Middle frontal gyrus (tissue), 1 donor: Measurements from ENCODE around the gene CELF2.

Source experiments
- DNase-seq: peaks from one replicate; pipeline ENCODE4 v3.0.0-alpha.2; 2015; ENCODE audit warnings: low spot score; ENCODE audit errors: extremely low spot score

CELF2 gene

DNA sequence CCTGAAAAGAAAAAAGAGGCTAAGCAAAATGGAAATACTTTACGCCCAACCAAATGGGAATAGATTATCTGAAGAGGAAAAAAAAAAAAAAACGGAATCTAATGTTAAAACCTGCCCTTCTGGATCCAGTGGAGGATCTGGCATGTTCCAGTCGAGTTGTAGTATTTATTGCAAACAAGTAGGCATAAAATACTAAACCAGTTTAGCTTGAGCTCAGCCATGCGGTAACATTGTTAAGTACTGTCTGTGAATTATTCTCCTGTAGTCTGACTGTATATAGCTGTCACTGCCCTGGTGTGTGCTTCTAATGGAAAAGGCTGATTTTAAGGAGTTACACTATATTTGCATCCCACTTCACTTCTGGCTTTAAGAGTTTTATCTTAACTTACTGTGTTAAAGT lies 40.3 kb downstream of the CELF2 start:
- no peak for DNase-seq

DNA sequence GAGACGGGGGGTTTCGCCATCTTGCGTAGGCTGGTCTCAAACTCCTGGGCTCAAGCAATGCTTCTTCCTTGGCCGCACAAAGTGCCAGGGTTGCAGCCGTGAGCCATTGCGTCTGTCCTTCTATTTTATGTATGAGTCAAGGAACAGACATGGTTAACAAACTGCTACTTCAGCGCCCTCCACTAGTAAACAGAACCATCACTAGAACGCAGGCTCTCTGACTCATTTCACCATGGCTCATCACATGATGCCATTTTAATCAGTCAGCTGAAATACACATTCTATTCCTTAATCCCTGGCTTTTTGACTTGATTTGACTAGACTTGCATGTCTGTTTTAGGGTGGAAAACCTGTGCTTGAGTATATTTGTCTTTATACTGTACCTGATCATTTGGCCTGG lies 41.3 kb downstream of the CELF2 start:
- no peak for DNase-seq

DNA sequence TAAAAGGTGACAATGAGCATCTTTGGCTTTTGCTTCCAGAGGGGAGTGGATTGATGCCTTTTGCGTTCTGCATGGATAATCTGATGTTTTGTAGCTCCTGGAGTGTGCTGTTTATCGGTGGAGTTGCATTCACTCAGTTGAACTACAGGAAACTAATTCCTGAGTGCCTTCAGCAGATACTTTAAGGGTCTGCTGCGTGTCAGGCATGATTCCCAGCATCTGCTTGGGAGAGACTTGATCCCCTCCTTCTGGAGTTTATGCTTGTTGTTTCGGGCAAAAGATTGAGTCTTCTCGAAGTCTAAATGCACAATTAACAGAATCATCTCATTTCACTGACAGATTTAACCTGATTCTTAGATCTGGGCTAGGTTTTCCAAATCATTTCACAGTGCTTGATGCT lies 46.2 kb downstream of the CELF2 start:
- DNase-seq, result no peak

DNA sequence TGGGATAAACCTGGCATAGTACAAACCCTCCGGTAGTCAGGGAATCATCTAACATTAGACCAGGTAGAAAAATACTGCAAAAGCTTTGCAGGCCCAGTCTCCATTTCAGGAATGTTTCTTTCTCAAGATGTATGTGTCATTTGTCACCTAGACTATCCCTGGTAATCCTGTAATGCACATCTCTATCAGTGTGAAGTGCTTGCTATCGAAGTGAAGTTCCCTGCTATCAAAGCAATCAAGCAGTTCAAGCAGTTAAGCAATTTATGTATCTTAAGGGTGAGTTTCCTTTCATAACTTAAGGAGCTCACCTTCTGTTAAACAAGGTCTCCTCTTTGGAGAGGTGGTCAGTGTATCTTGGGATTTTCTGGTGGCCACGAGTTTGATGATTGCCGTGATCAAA lies 47.2 kb downstream of the CELF2 start:
- no peak for DNase-seq

DNA sequence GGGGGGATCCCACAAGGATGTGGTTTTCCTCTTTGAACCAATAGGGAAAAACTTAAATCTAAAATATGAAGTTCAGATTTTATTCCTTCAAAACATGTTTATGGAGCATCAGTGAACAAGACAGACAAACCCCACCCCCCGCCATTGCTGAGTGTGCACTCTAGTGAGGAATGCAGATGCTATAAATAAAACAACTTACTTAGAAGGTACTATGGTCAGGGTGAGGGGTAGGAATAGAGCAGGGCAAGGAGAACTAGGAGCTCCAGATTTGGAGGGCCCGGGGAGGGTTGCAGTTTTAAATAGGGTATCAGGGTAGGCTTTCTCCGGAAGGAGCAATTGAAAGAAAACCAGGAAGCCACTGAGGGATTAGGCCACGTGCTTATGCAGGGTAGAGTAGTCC lies 47.9 kb downstream of the CELF2 start:
- no peak for DNase-seq

DNA sequence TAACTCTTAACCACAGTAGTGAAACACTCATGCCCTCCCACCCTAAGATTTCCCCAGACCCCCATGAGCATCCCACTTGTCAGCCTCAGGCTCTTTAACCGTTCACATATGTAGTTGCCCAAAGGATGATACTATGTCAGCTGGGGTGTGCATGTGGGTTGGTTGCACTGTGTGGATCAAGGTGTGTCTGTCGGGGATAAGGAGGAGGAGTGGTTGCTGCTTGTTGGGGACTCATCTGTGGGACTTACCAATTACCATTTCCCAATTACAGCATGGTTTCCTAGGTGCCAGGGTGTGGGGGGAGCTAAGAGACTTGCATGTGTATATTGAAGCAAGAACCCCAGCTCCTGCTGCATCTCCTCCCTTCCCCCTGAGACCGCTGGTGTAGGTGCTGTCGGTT lies 48.8 kb downstream of the CELF2 start:
- DNase-seq, result no peak

DNA sequence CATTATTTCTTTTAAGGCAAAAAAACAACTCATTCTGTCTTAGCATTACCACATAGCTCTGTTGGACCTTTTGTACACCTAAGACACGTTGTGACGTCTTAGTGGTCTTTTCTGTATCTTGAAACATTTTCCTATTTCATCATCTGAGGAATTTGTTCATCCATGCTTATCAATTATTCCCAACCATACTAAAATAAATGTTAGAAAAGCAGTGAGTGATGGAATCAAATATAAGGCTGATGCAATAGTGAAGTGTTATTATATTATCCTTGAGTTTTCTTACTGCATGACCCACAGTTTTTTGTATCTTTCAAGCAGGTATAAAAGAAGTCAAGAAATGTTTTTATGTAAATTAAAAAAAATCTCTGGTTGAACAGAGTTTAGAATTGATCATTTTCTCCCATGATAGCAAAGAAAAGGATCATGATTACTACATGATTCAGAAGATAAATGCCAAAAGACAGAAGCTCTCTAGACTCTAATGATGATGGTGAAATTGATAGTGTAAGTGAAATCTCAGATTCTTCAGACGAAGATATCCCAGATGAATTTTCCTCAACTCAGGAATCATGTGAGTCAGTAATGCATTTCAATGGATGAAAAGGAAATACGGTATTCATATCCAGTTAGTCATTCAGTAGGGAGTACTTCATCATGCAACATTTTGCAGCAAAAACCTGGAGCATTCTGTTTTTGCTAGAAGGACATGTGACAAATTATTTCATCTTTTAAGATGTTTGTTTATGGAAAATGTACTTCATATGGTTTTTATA lies 51.4 kb downstream of the CELF2 start:
- DNase-seq, result no peak

DNA sequence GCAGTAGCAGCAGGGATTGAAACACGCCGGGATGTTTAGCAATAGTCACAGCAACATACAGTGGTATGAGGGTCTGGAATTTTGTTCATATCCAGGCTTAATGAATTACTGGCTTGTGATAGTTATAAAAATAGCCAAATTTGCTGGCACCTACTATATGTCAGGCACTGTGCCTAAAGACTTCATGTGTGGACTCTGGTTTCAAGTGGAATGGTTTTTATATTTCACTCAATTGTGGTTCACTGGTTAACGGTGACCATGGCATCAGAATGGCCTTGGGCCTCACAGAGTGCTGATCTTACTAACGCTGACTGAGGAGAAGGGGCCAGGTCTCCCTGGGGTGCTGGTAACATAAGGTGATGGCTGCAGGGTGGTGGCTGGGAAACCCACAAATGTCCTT lies 55.7 kb downstream of the CELF2 start:
- DNase-seq, result no peak

DNA sequence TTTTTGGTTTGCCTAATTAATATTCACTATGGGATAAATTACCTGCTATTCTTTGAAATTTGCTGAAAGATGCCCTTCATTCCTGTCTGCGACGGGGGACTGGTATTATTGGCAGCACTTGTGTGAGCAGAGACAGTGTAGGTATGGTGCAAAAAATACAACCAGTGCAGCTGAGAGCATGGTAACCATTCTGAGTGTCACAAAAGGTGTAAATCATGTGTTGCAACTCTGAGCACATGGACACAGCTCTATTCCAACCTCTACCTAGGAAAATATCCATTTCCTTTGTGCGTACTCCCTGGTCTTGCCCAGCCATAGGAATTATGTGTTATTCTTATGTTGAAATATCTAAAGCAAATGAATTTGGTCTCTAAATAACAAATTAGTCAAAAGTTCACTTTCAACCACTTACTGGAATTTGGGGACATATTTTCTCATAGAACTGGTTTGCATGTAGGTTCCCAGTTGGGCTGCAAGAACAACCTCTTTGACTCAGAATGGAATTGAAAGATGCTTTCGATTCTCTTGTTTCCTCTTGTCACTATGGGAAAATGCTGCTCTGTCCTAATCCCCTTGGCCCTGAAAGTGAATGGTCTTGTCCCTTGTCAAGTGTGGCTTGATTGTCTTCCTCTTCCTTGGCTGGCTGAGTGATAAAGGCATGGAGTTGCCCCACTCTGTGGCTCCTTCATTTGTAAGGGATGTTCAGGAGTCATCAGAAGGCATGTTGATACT lies 57.0 kb downstream of the CELF2 start:
- no peak for DNase-seq

DNA sequence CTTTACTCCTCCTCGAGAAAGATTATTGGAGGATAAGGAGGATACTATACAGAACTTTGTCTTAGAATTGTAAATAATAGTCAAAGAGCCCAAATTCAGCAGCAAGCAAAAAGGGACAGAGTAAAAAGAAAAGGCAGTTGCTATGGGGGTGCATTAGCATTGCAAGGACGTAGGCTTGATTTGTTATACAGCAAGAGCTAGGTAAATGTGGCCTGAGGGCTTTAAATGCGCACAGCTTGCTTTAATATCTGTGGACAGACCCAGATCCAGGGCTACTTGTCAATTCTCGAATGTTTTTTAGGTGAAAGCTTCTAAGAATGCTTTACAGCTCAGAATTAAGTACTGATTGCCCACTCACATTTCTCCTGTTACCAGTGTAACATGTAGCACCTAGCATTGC lies 58.5 kb downstream of the CELF2 start:
- no peak for DNase-seq

DNA sequence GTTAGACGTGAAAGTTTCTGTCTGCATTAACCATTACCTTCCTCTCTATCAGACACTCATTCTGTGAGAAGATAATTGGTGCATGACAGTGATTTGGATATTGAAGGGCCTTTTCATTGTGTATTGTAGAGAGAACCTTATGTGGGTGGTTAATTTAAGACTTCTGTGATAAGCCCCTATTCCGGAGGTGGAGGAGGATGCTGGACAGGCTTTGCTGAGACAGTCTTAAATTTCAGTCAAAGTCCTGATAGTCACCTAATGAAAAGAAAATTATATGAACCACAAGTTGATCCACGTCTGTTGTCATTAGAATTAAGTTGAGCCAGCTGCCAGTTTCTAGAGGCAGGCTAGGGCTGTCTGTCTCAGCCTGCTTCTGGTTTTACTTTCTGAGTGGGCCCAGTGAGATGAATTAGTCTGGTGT lies 62.9 kb downstream of the CELF2 start:
- no peak for DNase-seq

DNA sequence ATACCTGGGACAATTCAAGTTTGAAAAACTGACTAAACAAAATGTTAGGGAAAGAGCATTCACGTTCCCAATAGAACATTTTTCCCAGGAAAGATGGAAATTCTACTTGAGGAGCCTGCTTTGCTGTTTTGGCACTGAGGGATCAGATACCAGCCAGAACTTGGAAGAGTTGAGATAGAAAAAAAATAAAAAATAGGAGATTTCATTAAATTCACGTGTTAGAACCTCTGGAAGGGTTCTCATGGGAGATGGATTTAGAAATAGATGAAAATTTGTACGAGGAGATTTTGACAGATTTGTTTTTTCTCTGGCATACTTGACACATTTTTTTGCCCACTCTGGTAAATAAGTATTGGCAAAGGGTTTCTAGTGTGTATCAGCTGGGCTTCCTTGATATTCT lies 63.7 kb downstream of the CELF2 start:
- no peak for DNase-seq

DNA sequence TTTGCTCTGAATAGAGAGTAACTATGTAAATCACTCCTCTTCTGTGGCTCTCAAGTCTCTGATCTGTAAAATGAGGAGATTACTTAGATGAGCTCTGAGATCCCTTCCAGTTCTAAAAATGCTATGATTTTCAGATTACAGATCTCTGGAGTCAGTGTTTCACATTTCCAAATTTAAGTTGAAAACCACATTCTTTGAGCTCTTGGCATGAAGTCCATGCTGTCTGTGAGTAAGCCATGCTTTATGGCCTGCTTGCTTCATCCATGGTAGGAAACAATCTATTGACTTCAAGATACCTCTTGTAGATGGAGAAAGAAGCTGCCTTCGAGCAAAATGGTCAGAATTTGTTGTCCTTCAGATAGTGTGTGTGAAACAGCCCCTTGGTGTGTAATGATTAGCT lies 64.9 kb downstream of the CELF2 start:
- DNase-seq, result no peak

DNA sequence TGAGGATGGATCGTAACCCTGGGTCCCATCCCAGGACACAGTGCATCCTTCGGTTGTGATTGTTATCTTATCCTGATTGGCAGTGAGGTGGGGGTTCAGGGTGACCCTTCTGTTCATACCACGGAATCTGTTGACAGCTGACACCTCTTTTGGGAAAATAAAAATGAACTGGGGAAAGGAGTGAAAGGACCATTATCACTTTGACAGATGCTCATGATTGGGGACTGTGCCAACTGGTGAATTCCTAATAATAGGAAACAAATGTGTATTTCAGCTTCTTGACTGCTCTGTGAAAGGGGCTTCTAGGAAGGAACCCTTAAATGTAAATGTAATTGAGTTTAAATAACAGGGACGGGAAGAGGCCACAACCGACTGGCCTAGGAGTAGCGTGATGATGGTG lies 65.4 kb downstream of the CELF2 start:
- no peak for DNase-seq

DNA sequence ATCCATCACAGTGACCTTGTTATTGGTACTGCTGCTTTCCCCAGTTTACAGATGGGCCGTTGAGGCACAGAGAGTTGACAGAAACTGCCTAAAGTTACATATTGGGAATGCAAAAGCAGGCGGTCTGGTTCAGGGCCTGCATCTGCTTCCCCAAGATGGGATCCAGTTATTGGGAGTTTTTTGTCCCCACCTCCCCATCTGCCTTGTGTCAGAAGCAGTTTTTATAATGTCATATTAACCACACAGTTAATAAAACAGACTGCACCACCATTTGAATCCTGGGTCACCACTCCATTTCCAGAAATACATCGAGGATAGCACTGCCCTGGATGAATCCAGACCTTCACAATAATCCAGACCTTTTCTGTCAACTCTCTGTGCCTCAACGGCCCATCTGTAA lies 67.9 kb downstream of the CELF2 start:
- DNase-seq, result no peak

DNA sequence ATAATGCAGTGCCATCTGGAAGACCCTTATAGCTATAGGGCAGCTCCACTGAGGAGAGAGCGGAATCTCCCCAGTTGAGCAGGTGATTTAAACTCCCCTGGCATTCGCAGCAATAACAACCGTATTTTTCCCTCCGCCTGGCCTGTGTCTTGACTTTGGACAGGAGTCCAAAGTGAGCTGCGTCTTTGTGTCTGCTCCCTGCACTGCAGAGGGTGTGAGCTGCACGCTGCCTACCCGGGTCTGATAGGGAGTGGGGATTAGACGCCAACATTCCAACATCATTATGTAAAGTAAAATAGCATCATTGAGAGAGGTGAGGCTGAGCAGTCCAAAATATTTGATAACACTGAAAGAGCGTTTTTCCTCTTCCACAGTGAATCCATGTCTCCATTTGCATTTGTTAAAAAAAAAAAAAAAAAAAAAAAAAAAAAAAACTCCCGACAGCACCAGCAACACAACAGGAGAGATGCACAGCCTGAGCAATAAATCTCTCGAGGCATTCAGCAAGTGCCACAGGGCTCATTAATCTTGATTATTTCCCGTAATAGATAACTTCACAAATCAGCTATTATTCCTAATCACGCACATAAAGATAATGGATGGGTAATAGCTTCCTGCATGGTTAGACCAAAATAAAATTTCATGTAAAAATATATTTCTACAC lies 68.6 kb downstream of the CELF2 start:
- no peak for DNase-seq

DNA sequence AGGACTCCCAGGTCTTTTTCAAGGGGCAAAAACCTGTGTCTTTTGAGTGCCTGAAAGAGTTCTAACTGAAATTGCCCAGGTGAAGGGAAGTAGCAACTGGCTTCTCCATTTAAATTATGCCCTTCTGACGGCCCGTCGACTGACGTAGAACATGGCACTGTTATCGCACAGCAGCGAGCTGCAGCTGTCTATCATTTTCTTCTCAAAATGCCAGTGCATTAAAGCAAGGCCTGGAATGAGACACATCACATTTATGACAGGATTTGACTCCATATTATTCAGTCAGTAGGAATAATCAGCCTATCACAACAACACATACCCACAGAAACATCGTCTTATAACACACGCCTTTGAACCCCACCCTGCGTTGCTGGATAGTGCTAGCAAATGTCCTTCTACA lies 69.7 kb downstream of the CELF2 start:
- no peak for DNase-seq

DNA sequence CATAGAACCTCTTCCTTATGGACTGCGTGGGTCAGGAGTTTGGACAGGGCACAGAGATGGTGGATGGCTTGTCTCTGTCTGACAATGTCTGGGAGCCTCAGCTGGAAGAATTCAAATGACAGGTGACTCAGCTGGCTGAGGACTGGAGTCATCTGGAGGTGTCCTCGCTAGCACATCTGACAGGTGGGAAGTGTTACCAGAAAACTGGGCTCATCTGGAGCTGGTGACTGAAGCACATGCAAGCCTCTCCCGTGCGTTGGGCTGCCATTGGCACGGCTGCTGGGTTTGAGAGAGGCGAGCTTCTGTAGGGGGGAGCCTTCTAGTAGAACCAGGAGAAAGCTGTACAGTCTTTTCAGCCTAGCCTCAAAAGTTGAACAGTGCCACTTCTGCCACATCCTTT lies 71.0 kb downstream of the CELF2 start:
- DNase-seq, result no peak

DNA sequence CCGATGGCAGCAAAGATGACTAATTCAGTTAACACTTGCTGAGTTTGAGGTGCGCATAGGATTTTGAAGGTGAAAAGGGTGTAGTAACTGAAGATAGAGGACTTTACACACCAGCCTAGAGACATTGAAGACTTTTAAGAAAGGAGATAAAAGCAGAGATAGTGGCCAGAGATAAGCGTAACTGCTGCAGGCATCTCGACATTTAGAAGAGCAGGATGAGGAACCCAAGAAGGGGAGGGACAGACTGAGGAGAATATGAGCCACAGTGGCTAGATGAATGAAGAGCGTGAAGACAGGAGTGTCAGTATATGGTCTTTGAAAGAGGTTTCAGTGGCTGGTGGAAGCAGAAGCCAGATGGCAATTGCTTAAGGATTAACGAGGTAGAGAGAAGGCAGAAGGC lies 71.6 kb downstream of the CELF2 start:
- no peak for DNase-seq

DNA sequence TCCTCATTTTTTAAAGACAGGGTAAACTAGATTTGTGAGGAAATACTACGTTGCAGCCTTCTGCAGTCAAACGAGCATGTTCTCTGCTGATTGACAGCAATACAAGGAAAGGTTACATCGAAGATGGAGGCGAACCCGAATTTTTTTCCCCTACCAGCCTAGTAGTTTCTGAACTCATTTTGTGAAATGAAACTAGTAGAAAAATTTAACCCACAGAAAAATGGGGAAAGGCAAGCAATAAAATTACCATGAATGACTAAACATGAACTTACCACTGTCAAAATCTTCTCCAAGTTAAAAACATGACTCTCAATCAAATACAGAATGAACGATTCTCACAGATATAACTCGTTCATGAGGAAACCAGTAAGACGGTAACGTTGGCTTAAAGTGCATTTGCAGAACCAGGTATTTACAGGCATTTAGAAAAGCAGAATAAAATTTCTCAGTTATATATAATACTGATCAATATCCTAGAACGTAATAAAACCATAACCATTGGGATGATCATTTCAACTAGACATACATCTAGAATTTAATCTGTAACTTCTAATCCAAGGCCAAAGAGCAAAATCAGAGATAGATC lies 73.9 kb downstream of the CELF2 start:
- no peak for DNase-seq

DNA sequence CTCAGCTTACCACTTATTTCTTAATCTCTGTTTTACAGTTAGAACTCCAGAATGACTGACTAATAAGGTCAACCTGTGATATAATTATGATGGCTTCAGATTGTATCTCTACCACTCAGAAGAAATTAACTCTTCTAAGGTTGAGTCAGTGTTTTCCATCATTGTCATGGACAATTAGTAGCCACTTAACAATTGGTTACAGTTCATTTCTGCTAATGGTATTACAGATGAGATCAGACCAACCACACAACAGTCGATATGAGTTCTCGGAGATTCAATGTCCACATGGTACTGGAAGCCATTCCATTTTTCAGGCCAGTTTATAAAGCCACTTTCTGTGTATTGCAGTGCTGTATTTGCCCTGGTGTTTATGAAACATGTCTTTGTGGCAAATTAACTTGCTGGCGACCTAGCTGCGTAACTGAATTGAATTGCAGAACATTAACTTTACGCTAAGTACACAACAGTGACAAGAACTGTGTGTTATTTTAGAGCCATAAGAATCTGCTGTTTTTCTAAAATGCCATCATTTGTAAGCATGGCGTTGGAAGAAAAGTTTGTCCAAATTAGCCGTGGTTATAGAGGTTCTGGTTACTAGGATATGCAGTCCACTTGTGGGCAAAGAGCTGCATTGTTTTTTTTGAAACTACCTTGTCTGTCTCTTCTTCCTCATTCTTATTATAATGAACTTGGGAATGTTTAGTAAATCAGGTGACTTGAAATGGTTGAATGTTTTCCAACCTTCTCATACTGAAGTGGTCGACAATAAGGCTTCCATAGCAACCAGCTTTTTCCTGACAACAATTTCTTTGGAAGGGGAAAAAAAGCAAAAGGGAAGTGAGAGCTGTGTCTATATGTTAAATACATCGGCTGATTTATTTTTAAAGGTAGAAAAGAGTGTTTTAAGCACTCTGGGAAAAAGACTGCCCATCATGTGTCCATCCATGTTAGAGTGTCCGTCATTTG lies 76.4 kb downstream of the CELF2 start:
- no peak for DNase-seq
